CD4-positive, alpha-beta T cell treated with Interleukin-4 for 4 hours (primary cell): ENCODE data around the gene BRD9.
"Not testable (repeated sequence)": the region's sequence is repeated elsewhere in the genome, so short reads cannot be mapped to it uniquely, and the experiment has no call there.

Experiments
- DNase-seq: peaks from one replicate; pipeline ENCODE4 v3.0.0-alpha.2; 2020

BRD9 gene

GRCh38 chr5:856531-857425 lies 35.8 kb downstream of the BRD9 start:
- no peak for DNase-seq

GRCh38 chr5:855771-856530 lies 36.6 kb downstream of the BRD9 start:
- DNase-seq: no peak

GRCh38 chr5:854966-855743 lies 37.4 kb downstream of the BRD9 start:
- DNase-seq: no peak

- DNase-seq: no peak
Observed at GRCh38 chr5:854217-854616, 38.4 kb downstream of the BRD9 start.

GRCh38 chr5:853416-854090 lies 39.0 kb downstream of the BRD9 start:
- not testable (repeated sequence) for DNase-seq

GRCh38 chr5:852431-853401 lies 39.9 kb downstream of the BRD9 start:
- no peak for DNase-seq

GRCh38 chr5:852018-852417 lies 40.6 kb downstream of the BRD9 start:
- DNase-seq: no peak

GRCh38 chr5:851553-851952 lies 41.0 kb downstream of the BRD9 start:
- no peak for DNase-seq

- DNase-seq: no peak
Observed at GRCh38 chr5:851076-851475, 41.5 kb downstream of the BRD9 start.

GRCh38 chr5:850511-851006 lies 42.0 kb downstream of the BRD9 start, which contains the start of gene ZDHHC11:
Gene ZDHHC11, minus strand, starts transcription at chr5:850986. Its CDS starts 384 bp downstream, at chr5:850602.
- no peak for DNase-seq

- DNase-seq: no peak
Observed at GRCh38 chr5:849651-850301, 42.8 kb downstream of the BRD9 start.

- no peak for DNase-seq
Observed at GRCh38 chr5:848671-849111, 43.9 kb downstream of the BRD9 start.

GRCh38 chr5:847736-848135 lies 44.9 kb downstream of the BRD9 start:
- not testable (repeated sequence) for DNase-seq

- not testable (repeated sequence) for DNase-seq
Observed at GRCh38 chr5:847212-847611, 45.4 kb downstream of the BRD9 start.

GRCh38 chr5:846602-847091 lies 46.0 kb downstream of the BRD9 start:
- DNase-seq: peak; percentile 27

GRCh38 chr5:845676-846601 lies 46.7 kb downstream of the BRD9 start:
- DNase-seq: not testable (repeated sequence)

GRCh38 chr5:845031-845675 lies 47.4 kb downstream of the BRD9 start:
- not testable (repeated sequence) for DNase-seq

GRCh38 chr5:844426-844825 lies 48.2 kb downstream of the BRD9 start:
- DNase-seq: not testable (repeated sequence)
